HepG2 (cell line): Measurements from ENCODE around the gene DDX50. TPM values are rescaled to one million over a fixed set of nuclear protein-coding genes. Genes with fewer than 3 reads are reported as not detected.

Source experiments
- ATAC-seq: fragments of 200-7000 bp; cut with Tn5 transposase; 3 replicates; pipeline ENCODE4 v1.9.1; 2020; ENCODE audit warnings: mild to moderate bottlenecking, moderate library complexity
- BruUV-seq: library from RNA; stranded (reverse); fragments of 400-500 nt; replicated peaks from 2 replicates; lab custom pipeline; 2021; lab: Mats Ljungman, UMichigan
- CTCF ChIA-PET: fragments of 300-600 bp; formaldehyde crosslinking; extraction: SDS; loops from one replicate; lab custom pipeline; 2021; ENCODE audit warnings: low total read pairs, inconsistent platforms, low intra/inter-chr PET ratio; lab: Yijun Ruan, JAX
- POLR2A ChIA-PET: fragments of 350-600 bp; sonication (Branson Sonifier 250); formaldehyde crosslinking; loops from one replicate; lab custom pipeline; 2020; ENCODE audit warnings: antibody characterized with exemption, inconsistent platforms; lab: Yijun Ruan, JAX
- DNase-seq: peaks from one replicate; pipeline ENCODE4 v3.0.0-alpha.2; 2015; ENCODE audit warnings: low spot score
- FAIRE-seq: peaks from 3 replicates; lab custom pipeline; 2011; peaks lifted over from hg19 to GRCh38; lab: Jason Lieb, UNC
- H2AFZ ChIP-seq: one replicate; pipeline ENCODE4 v1.6.1; 2011; ENCODE audit warnings: low read length, inconsistent platforms
- H3K27ac ChIP-seq: fragments of 300-600 bp; 3 replicates; pipeline ENCODE4 v1.8.0; 2011; ENCODE audit warnings: mixed run types, mild to moderate bottlenecking, mixed read lengths, low read length, inconsistent platforms; ENCODE audit not compliant: insufficient read depth; ENCODE audit errors: extremely low read length
- H3K27me3 ChIP-seq, 2 experiments: fragments of 200-600 bp in 1 of 2; 2 replicates in 1 of 2; 3 replicates in 1 of 2; pipeline versions ENCODE4 v1.6.0 to v1.8.0; 2011; ENCODE audit warnings: low read length in 2 of 2, mild to moderate bottlenecking in 2 of 2, moderate library complexity in 2 of 2, inconsistent platforms in 1 of 2; ENCODE audit not compliant: insufficient read depth in 2 of 2, control insufficient read depth in 1 of 2
- H3K36me3 ChIP-seq, 2 experiments: fragments of 200-600 bp in 1 of 2; replicated peaks in 1 of 2; 2 replicates in 1 of 2; 3 replicates in 1 of 2; pipeline versions ENCODE4 v1.5.1 to v1.8.0; 2011; ENCODE audit warnings: low read length in 2 of 2, inconsistent platforms in 1 of 2; ENCODE audit not compliant: insufficient read depth in 2 of 2, control insufficient read depth in 1 of 2
- H3K4me1 ChIP-seq: 2 replicates; pipeline ENCODE4 v1.5.1; 2012; ENCODE audit warnings: low read length, inconsistent platforms; ENCODE audit not compliant: insufficient read depth
- H3K4me2 ChIP-seq: 2 replicates; pipeline ENCODE4 v1.6.0; 2011; ENCODE audit warnings: low read depth, low read length, inconsistent platforms
- H3K4me3 ChIP-seq, 3 experiments: fragments of 200-600 bp in 1 of 3; sonication (generic), shearing (Covaris generic) in 1 of 3; replicated peaks in 1 of 3; 2 replicates each; pipeline ENCODE4 v1.5.1; 2011 to 2016; ENCODE audit warnings: low read length in 3 of 3, inconsistent platforms in 2 of 3, low read depth in 2 of 3, mild to moderate bottlenecking in 2 of 3, control low read depth in 1 of 3, mixed read lengths in 1 of 3; ENCODE audit not compliant: insufficient read depth in 1 of 3
- H3K79me2 ChIP-seq: one replicate; pipeline ENCODE4 v1.6.1; 2011; ENCODE audit warnings: low read length, inconsistent platforms; ENCODE audit not compliant: insufficient read depth
- H3K9ac ChIP-seq: 2 replicates; pipeline ENCODE4 v1.6.0; 2011; ENCODE audit warnings: mild to moderate bottlenecking, low read depth, low read length, inconsistent platforms; ENCODE audit not compliant: insufficient read depth
- H3K9me3 ChIP-seq: 2 replicates; pipeline ENCODE4 v1.5.1; 2012; ENCODE audit warnings: mild to moderate bottlenecking, low read length
- H4K20me1 ChIP-seq: 2 replicates; pipeline ENCODE4 v1.6.0; 2011; ENCODE audit warnings: inconsistent platforms, mild to moderate bottlenecking, low read length, moderate library complexity; ENCODE audit not compliant: insufficient read depth
- AFF4 ChIP-seq: sonication (generic); formaldehyde crosslinking; IDR thresholded peaks from 2 replicates; pipeline ENCODE4 v1.4.0; 2020; ENCODE audit warnings: missing genetic modification reagents
- CCDC6 ChIP-seq: sonication (generic); formaldehyde crosslinking; IDR thresholded peaks from 2 replicates; pipeline ENCODE4 v1.8.1; 2022; ENCODE audit warnings: mild to moderate bottlenecking, missing genetic modification reagents, moderate library complexity
- ETV6 ChIP-seq: sonication (generic); formaldehyde crosslinking; conservative IDR thresholded peaks from 2 replicates; pipeline ENCODE4 v1.4.0; 2020; ENCODE audit warnings: missing genetic modification reagents
- POGZ ChIP-seq: sonication (generic); formaldehyde crosslinking; IDR thresholded peaks from 2 replicates; pipeline ENCODE4 v1.4.0; 2020; ENCODE audit warnings: mild to moderate bottlenecking, missing genetic modification reagents
- SP4 ChIP-seq: sonication (generic); formaldehyde crosslinking; IDR thresholded peaks from 2 replicates; pipeline ENCODE4 v1.8.1; 2023; ENCODE audit warnings: mild to moderate bottlenecking, missing genetic modification reagents
- SUZ12 ChIP-seq: fragments of 150-350 bp; IDR thresholded peaks from 2 replicates; pipeline ENCODE4 v1.6.1; 2014; ENCODE audit warnings: low read depth, low read length
- TSC22D2 ChIP-seq: sonication (generic); formaldehyde crosslinking; IDR thresholded peaks from 2 replicates; pipeline ENCODE4 v1.5.1; 2020; ENCODE audit warnings: missing genetic modification reagents, mild to moderate bottlenecking, borderline replicate concordance
- ZNF121 ChIP-seq: sonication (generic); formaldehyde crosslinking; IDR thresholded peaks from 2 replicates; pipeline ENCODE4 v1.5.0; 2020; ENCODE audit warnings: mild to moderate bottlenecking, missing genetic modification reagents
- ZNF549 ChIP-seq: sonication (generic); formaldehyde crosslinking; IDR thresholded peaks from 2 replicates; pipeline ENCODE4 v1.5.0; 2020; ENCODE audit warnings: missing genetic modification reagents
- ZNF678 ChIP-seq: sonication (generic); formaldehyde crosslinking; IDR thresholded peaks from 2 replicates; pipeline ENCODE4 v1.4.0; 2020; ENCODE audit warnings: mild to moderate bottlenecking, missing genetic modification reagents
- ZNF780A ChIP-seq: sonication (generic); formaldehyde crosslinking; IDR thresholded peaks from 2 replicates; pipeline ENCODE4 v1.8.0; 2022; ENCODE audit warnings: mild to moderate bottlenecking, missing genetic modification reagents, moderate library complexity
- WGBS: methylation state at CpG from one replicate; pipeline ENCODE4 v1.1.6; 2017; ENCODE audit warnings: low lambda C conversion rate; 5-methylcytosine and 5-hydroxymethylcytosine counted together
- in situ Hi-C: cut with HindIII; loops from 2 replicates; pipeline ENCODE4 v1.10.0; 2017; ENCODE audit warnings: low pct_unique_long_range_greater_than_20kb; ENCODE audit not compliant: extremely low pct_ligation_motif_present
- intact Hi-C: fragments of 100-400 bp; cut with micrococcal nuclease; formaldehyde crosslinking; loops from one replicate; pipeline ENCODE4 v1.10.0; 2022; ENCODE audit not compliant: unreplicated experiment
- polyA plus RNA-seq, 8 experiments: library from polyadenylated mRNA; depleted of rRNA in 3 of 8; stranded (reverse) in 7 of 8; unstranded in 1 of 8; fragments of >200 nt; fragmentation: Illumina TruSeq in 4 of 8; extraction: Trizol in 4 of 8; gene quantifications; 2 replicates each; pipeline versions ENCODE4 v1.2.1 to v1.2.3, GENCODE V29; 2011 to 2016; ENCODE audit warnings: low read depth in 4 of 8, missing spikeins in 1 of 8, mixed read lengths in 1 of 8; ENCODE audit not compliant: insufficient read depth in 1 of 8
- total RNA-seq, 5 experiments: library from RNA; depleted of rRNA; stranded (reverse); fragments of >200 nt; fragmentation: Illumina TruSeq; extraction: Trizol; gene quantifications; 2 replicates each; pipeline ENCODE4 v1.2.3, GENCODE V29; 2016; ENCODE audit warnings: low read depth in 1 of 5
- TF ChIP-seq, protein P1 (sequence below): sonication (generic); formaldehyde crosslinking; IDR thresholded peaks from 2 replicates; pipeline ENCODE4 v1.5.0; 2020; ENCODE audit warnings: mild to moderate bottlenecking, missing genetic modification reagents

The DDX50 gene
- total and polyA plus RNA-seq, 2 of the 13 experiments (the other 11 are each of a cell fraction or from before 2014, with no cell fraction given), result 19.0 to 38.2 TPM

DNA sequence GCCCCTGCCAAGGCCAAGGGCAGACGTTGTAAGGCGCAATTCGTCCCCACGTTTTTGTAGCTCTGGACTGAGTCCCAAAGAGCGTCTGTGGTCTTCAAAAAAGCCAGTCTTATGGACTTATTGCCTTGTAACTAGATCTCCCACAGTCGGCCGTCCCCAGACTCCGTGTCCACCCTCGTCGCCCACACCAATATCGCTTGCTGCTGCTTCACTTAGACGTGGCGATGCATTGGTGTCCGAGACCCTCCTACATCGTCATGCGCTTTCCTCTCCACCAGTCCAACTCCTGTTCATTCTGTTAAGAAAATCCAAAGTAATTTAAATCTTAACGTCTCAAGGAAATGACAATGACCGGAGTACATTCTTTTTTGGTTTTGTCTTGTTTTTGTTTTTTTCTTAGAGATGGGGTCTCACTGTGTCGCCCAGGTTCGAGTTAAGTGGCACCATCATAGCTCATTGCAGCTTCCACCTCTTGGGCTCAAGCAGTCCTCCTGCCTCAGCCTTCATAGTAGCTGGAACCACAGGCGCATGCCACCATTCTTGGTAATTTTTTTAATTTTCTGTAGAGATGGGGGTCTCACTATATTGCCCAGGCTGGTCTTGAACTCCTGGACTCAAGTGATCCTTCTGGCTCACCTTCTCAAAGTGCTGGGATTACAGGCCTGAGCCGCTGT lies 88.3 kb downstream of the DDX50 start:
- Histone ChIP-seq H3K4me1 (peaks cover 38% of the 10 kb centered on the region), H3K4me3 (peak overlapping the region; percentile 73 to 91 (median 79)), H3K27ac (peak overlapping the region; percentile 67), H3K9ac (peak overlapping the region; percentile 77), H3K79me2 (peaks cover 41% of the 10 kb centered on the region), H3K27me3 (no peaks in the 10 kb centered on the region; a peak in 1 of 5 replicates), H4K20me1 (no peaks in the 10 kb centered on the region), H3K4me2 (peak overlapping the region; percentile 87), H3K9me3 (no peaks in the 10 kb centered on the region), H3K36me3 (peaks cover 1 to 7% of the 10 kb centered on the region in 2 experiments; a peak in 2 of 5 replicates), H2AFZ (peak overlapping the region; percentile 20)
- ChIA-PET CTCF (no interaction called here), POLR2A (interaction anchor here (1.4 kb wide), 1 partner anchor 8 kb away, joined by 3 read pairs; no protein-coding TSS in a partner anchor)
- no peak for DNase-seq
- WGBS, result 31% methylated on average over 13 of the region's 22 CpGs
- in situ Hi-C loops (no loop called here), intact Hi-C loops (loop anchor here (5.0 kb wide), 1 partner anchor 188 kb away; no protein-coding TSS in a partner anchor)
- ATAC-seq, result peak; percentile 23
- FAIRE-seq, result no peak
- TF ChIP-seq ZNF678 (no peak), SP4 (CRISPR knock-in tag) (peak; percentile 3; the same call in 1 of the 2 replicates), TSC22D2 (CRISPR knock-in tag) (0 out of 2 replicates have a peak, but pooled peaks have one; percentile 6), ZNF549 (CRISPR knock-in tag) (no peak), ZNF121 (CRISPR knock-in tag) (peak; percentile 43; the same call in 1 of the 2 replicates), SUZ12 (no peak), POGZ (CRISPR knock-in tag) (no peak), AFF4 (no peak), CCDC6 (CRISPR knock-in tag) (0 out of 2 replicates have a peak, but pooled peaks have one; percentile 5), ETV6 (CRISPR knock-in tag) (no peak), ZNF780A (0 out of 2 replicates have a peak, but pooled peaks have one; percentile 27)
- TF ChIP-seq, protein P1, sequence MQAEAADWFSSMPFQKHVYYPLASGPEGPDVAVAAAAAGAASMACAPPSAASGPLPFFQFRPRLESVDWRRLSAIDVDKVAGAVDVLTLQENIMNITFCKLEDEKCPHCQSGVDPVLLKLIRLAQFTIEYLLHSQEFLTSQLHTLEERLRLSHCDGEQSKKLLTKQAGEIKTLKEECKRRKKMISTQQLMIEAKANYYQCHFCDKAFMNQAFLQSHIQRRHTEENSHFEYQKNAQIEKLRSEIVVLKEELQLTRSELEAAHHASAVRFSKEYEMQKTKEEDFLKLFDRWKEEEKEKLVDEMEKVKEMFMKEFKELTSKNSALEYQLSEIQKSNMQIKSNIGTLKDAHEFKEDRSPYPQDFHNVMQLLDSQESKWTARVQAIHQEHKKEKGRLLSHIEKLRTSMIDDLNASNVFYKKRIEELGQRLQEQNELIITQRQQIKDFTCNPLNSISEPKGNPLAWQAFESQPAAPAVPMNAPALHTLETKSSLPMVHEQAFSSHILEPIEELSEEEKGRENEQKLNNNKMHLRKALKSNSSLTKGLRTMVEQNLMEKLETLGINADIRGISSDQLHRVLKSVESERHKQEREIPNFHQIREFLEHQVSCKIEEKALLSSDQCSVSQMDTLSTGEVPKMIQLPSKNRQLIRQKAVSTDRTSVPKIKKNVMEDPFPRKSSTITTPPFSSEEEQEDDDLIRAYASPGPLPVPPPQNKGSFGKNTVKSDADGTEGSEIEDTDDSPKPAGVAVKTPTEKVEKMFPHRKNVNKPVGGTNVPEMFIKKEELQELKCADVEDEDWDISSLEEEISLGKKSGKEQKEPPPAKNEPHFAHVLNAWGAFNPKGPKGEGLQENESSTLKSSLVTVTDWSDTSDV (CRISPR knock-in tag), result no peak
- BruUV-seq, result no TSS peak
